Measurements from ENCODE around the gene MRPS14.

Gene MRPS14

DNA sequence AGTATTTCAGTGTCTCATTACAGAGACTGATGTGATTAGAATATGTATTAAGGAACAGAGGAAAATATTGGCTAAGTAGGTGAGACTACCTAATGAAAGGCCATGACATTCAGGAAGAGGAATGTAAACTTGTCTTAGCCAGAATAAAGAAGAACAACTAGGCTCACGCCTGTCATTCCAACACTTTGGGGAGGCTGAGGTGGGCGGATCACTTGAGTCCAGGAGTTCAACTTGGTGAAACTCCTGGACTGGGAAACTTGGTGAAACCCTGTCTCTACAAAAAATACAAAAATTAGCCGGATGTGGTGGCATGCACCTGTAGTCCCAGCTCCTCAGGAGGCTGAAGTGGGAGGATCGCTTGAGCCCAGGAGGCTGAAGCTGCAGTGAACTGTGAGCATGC, 38.3 kb downstream of the MRPS14 start:
- no peak for DNase-seq (ENCODE audit: low spot score)

DNA sequence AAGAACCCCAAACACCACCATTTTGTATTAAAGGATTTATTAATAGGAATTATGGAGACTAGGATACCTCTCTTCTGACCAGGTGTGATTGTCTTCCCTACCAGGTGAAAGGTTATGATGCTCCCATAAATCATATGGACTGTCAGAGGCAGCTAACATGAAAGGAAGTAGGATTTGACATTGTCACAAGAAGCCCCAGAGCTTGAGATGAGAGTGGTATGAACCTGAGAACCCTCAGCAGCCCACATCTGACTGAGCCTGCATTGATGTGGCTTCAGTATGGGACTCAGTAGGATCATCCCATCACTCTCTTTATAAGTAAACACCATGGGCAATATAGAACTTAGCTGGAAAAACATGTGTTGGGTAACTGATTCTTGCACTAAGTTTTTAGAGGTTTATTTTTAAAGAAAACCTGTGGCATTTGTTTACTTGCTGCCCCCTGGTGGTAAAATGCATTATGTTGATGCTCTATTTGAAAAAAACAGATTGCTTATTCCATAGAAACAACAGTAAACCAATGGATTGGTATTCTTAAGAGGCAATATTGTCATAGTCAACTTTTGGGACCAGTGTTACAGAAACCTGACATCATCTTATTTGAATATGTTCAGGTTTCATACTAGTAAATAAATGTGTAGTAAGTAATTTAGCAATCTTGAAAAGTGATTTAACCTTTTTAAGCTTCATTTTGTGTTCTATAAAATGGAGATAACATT, 40.1 kb downstream of the MRPS14 start:
- DNase-seq (ENCODE audit: low spot score) = peak; percentile 82

DNA sequence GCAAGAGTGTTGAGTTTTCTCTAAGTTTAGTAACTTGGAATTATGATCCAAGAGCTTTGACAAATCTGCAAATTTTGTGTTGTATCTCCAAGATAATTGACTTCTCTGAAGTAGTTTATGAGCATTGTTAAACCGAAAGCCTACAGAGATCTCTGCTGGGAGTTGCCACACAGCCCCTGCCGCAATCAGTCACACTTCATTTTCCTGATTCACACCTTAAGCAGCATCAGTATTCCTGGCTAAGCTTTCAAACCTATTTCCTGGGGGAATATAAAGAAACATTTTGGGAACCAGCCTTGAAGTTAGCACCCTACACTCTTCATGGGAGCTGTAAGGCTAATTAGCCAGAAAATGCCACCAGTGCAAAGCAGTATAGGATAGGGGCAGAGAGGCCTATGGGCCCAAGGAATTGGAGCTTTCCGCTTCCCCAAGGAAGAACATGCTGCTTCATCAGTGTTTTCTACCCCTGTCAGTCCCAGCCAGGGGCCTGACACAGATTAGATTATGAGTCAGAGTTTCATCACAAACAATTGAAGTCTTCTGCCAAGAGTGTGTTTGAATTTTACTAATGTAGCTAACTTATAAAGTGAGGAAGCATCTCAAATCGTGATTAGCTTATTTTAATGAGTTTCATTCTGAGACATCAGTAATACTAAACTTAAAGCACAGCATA, 46.7 kb downstream of the MRPS14 start:
- no peak for DNase-seq (ENCODE audit: low spot score)

DNA sequence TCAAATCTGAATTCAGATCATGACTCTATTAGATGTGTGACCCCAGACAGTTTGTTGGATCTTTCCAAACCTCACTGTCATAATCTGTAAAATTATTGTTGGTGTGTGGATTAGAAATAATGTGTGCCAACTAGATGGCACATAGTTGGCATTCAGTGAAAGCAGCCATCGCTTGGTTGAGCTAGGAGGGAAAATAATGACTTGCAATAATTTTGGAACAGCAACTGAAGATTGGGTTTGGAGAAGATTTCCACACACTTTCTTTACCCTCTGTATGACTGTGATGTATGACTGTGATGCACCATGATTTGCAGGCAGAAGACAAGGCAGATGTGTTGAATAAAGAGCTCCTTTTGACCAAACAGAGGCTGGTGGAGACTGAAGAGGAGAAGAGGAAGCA, 47.5 kb downstream of the MRPS14 start:
- no peak for DNase-seq (ENCODE audit: low spot score)

DNA sequence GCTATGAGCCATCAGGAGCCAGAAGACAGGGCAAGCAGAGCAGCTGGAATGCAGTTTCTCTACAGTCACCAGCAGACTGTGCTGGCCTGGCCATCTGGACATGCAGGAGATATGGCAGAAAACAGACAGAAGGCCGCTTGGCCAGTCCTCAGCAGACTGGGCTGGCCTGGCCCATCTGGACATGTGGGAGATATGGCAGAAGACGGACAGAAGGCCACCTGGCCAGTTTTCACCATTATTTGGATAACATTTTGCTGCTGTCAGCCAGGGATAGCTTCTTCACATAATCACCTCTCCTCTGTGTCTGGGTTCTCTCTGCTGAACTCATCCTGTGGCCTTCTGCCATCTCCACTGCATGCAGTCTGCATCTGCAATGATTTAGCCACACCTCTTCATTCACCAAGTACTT, 48.5 kb downstream of the MRPS14 start:
- no peak for DNase-seq (ENCODE audit: low spot score)

DNA sequence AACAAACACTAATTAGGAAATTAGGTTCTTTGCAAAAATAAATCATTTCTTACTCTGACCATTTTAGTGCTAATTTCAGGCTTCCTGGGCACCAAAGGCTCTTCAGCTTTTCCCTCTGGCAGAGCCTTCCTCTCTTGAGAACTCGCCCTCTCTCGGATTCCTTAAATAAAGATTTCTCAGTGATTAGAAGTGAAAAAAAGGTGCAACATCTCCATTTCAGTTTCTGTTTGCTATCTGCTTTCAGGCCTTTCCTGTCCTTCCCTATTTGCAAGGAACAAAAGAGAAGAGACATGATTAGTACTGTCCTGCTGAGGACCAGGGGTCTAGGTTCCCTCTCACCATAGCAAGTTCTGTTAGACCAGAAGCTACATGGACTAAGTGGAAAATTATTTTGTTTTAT, 51.3 kb downstream of the MRPS14 start:
- DNase-seq (ENCODE audit: low spot score) = no peak

DNA sequence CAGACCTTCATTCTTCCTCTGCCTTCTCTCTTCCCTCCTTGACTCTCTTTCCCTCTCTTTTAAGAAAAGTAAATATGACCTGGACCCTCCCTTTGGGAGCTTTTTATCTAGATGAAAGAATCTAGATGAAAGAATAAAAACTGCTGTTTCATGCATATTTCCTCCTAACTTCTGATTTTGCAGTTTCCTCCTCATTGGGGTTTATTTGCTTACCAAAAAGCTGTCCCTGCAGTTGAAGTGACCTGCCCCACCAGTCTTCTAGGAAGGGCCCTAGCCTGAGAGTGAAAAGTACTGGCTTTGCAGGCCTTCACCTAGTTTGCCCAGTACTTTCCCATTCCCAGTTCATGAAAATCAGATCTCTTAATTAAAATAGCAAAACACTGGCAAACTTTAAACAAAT, 51.8 kb downstream of the MRPS14 start:
- DNase-seq (ENCODE audit: low spot score) = no peak

DNA sequence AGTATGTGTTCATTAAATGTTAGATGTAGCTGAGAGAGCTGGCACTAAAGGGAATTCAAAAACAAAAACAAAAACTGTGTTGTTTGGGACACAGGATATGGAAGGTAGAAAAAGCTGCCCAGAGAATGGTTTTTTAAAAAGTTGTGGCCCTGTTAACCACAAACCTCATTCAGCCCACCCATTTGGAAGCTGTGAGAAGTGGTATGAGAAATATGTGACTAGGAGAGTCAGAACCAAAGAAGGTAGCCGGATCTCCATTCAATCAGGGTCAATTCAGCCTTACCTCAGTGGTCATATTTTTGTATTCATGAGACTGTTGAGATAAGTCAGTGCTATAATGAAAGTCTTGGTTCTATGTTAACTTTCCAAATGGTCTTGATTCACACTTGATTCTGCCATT, 53.2 kb downstream of the MRPS14 start:
- no peak for DNase-seq (ENCODE audit: low spot score)

DNA sequence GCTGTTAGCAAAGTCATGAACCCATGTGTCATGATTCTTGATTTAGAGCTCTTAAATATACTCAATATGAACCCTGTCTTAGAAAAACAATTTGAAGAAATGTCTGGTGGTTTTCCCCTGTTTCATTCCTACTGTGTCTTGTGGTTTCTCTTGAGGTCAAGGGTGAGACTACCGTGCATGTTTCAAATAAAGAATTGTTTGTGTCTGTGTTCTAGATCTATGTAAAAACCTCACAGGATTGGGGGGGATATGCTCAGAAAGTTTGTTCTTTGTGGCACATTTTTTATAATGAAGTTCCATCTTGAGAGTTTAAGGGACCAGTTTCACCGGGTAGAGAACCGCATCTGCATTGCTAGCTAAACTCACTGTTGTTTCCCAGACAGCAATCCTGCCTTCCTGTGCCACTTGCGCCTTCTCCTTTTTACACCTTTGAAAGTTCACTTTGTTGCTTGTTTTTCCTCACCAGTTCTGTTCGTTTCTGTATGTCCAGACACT, 54.4 kb downstream of the MRPS14 start:
- no peak for DNase-seq (ENCODE audit: low spot score)

DNA sequence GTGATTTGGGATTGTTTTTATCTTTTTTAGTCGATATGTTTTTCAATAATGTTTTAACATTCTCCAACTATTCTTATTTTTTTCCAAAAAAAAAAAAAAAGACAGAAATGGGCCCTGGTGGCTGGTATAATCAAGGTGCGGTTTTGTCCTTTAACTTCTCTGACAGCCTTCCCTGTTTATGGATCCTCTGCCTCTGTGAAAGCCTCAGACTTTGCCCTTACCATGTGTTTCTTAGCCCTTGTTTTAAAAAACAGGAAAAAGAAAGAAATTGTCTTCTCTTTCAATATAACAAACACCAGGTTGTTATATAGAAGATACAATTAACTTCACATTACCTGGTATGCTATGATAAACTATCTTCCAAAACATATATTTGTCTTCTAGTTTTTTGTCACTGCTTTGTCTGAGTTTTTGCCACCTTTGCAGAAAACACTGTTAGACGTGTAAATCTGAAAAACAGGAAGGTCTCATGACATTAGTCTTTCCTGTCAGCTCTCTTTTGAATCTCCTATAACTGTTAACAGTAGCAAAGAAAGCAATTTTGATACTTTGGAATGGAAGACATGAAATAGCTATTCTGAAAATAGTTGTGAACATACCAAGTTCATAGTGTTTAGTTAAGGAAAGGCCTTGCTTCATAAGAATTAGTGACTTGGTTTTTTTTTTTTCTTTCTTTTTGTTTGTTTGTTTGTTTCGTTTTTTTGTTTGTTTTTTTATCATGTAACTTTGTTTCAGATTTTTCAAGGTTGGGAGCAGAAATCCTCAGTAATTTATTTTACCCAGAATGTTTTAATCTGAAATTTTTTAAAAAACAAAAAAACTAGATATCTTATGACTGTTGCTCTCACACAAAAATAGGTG, 55.1 kb downstream of the MRPS14 start:
- DNase-seq (ENCODE audit: low spot score) = no peak

DNA sequence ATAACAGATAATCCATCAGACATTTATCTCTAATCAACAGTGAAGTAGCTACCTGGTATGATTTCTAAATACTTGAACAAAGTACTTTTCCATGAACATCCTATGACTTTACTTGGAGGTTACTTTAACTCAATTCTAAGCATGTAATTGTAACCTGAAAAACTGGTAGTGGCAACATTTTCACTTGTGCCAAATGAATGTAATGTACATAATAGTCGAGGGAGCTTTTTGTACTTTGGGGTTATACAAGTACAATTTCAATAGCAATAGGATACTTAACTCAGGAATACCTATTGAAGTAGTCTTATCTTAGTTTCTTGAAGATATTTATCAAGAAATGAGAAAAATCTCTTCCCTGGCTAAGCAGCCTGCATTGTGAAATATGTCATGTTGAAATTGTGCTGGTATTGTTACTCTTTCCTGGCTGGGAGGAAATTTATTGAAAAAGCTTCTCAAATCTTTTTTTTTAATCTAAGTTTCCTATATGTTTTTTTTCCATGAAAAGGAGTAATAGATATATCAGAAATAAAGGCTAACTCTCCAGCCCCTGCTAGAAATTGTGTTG, 57.1 kb downstream of the MRPS14 start:
- DNase-seq (ENCODE audit: low spot score) = no peak

DNA sequence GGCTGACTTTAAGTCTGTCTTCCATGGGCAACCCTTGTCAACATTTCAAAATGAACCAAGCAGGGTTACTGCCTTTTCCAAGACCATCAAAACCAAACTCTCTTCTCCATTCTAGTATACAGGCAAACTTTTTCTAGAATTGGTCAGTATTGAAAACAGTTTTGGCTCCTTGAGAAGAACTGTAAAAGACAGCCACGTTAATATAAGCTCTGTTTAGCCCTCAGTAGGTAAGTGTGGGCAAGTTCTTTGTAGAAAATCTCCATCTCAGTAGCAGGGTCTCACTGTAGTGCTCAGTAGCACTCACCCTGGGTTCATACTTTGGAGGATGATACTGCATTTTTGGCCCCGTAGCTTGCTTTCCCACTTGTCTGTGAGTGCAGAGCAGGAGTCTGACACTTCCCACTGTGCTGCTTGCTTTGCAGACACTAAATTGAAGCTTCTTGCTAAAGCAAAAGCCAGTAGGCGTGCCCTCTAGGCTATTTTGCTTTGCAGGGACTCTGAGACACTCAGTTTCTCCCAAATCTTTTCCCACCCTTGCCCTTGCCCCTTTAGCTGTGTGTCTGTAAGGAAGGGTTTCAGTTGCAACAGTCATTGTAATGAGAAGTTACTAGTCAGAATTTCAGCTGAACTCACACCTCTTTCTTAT, 57.7 kb downstream of the MRPS14 start:
- DNase-seq (ENCODE audit: low spot score) = peak; percentile 82

DNA sequence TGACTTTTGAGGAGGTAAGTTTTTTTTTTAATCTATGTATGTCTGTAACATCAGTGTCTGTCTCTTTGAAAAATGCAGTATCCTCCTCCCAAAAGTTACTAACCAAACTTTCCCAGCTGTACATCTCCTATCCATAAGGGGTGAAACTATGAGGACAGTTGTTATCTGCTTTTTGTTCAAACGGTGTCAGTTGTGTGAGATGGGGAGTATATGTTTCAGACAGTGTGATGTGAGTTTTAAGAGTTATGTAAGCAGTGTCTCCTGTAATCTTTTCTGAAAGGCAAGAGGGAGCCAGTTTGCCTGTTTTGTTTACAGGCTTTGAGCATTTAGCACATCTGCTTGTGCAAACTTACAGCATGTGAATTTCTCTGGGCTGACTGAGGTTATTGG, 58.3 kb downstream of the MRPS14 start:
- peak; percentile 77 for DNase-seq (ENCODE audit: low spot score)

DNA sequence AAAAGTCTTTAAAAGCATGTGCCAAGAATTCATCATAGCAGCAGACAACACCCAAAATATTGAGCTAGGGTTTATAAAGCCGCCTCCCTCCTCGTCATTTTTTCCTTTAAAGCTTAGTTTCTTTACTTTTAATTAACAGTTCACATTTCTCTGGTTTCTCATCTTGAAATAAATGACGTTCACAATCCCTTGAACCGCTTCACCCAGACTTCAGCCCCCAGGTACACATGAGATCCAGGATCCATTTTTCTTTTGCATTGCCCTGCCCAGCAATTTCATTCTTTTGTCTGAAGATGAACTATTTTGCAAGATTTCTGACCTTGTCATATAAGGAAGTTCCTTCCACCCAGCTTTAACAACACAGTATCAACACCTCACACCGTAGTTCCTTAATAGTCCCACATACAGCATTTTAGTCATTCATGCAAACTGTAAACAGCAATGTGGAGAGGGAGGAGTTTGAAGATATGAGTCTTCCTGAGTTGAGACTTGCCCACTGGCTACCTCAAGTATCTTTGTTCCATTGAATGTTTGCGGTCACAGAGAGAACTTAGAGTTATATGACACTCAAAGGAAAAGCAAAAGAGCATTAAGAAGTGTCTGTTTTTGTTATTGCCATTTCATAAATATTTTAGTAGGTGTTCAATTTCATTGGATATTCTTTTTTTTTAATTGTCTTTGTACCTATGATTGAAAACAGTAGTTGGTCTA, 58.8 kb downstream of the MRPS14 start:
- DNase-seq (ENCODE audit: low spot score) = peak; percentile 84

DNA sequence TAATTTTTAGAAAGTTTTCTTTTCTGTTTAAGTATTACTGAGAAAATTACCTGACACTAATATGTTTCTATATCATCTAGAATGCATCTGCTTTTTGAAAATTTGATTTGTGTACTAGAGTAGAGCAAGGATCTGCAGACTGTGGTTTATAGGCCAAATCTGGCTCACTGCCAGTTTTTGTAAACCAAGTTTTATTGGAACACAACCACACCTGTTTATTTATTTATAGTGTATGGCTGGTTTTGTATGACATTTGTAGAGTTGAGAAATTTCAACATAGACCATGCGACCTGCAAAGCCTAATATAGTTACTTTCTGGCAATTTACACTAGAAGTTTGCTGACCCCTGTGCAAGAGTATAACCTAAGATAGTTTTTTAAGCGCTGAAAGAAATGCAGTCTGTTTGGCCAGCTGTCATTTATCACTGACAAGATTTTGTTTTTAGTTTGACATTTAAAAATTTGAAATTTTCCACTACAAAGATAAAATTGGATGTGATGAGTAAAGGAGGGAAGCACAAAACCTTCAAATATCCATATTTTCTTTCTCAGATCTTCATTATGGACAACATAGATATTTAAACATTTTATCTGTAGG, 59.6 kb downstream of the MRPS14 start:
- DNase-seq (ENCODE audit: low spot score) = peak; percentile 73
